Body of pancreas (tissue), 4 donors: ENCODE data around the gene AFF4.

Experiments
- POLR2A ChIP-seq, 3 donors: fragments of 450-650 bp; IDR thresholded peaks; one replicate each; pipeline ENCODE4 v1.6.1; 2016; ENCODE audit warnings: antibody characterized with exemption in 3 of 3, mild to moderate bottlenecking in 2 of 3
- TF ChIP-seq, protein P1 (sequence below), 7 experiments: fragments of 450-650 bp in 4 of 7; fragments of 200-600 bp in 3 of 7; sonication (generic) in 3 of 7; IDR thresholded peaks; one replicate each; pipeline ENCODE4 v1.5.1; 2016 to 2019; ENCODE audit warnings: antibody characterized with exemption in 7 of 7

DNA sequence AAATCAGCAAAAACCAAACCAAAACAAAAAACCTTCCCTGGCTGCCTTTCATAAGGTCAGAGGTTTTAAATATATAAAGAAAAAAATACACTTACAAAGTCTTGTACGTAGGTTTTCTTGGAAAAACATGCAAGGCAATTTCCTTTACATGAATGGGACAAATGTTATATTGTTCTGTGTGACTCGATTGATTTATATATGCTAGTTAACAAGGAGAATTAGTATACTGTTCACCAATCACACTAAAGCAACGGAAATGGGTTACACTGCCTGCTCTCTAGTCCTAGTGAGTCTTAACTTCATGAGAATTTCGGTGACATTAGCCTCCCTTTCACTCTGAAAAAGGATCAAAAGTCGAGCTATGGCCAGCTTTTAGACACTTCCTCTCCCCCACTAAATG is 102.7 kb downstream of the AFF4 start:
- TF ChIP-seq, protein P1, sequence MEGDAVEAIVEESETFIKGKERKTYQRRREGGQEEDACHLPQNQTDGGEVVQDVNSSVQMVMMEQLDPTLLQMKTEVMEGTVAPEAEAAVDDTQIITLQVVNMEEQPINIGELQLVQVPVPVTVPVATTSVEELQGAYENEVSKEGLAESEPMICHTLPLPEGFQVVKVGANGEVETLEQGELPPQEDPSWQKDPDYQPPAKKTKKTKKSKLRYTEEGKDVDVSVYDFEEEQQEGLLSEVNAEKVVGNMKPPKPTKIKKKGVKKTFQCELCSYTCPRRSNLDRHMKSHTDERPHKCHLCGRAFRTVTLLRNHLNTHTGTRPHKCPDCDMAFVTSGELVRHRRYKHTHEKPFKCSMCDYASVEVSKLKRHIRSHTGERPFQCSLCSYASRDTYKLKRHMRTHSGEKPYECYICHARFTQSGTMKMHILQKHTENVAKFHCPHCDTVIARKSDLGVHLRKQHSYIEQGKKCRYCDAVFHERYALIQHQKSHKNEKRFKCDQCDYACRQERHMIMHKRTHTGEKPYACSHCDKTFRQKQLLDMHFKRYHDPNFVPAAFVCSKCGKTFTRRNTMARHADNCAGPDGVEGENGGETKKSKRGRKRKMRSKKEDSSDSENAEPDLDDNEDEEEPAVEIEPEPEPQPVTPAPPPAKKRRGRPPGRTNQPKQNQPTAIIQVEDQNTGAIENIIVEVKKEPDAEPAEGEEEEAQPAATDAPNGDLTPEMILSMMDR (IDR thresholded peaks at IDR 0.05): no peak
- no peak for TF ChIP-seq POLR2A (IDR thresholded peaks at IDR 0.05)
